Coronary artery (tissue), 2 donors: ENCODE data around the gene HLTF.

Experiments used
- DNase-seq: peaks from one replicate; pipeline ENCODE4 v3.0.0-alpha.2; 2017; ENCODE audit warnings: low spot score
- H3K27ac ChIP-seq, 2 donors: fragments of 200-600 bp; sonication (generic); one replicate each; pipeline ENCODE4 v1.5.1; 2016 to 2019
- H3K4me3 ChIP-seq: fragments of 200-600 bp; sonication (generic); 2 replicates; pipeline ENCODE4 v1.5.1; 2016; ENCODE audit warnings: mild to moderate bottlenecking, moderate library complexity
- TF ChIP-seq, protein P1 (sequence below): fragments of 200-600 bp; sonication (generic); IDR thresholded peaks from one replicate; pipeline ENCODE4 v1.5.1; 2019; ENCODE audit warnings: antibody characterized with exemption

HLTF gene

DNA sequence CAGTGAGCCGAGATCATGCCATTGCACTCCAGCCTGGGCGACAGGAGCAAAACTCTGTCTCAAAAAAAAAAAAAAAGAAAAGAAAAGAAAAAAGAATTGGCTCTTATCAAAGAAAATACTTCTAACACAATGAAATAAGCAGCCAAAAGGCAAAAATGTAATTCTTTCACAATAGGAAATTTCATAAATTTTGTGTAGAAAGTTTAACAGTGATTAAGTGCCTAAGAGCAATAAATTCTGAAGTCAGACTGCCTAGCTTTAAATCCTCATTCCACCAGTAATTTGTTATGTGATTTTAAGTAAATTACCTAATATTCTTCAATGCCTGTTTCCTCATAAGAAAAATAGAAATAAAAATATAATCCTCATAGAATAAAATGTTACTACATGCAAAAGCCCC, 24.6 kb downstream of the HLTF start:
- Histone ChIP-seq H3K4me3 (no peak overlapping the region), H3K27ac (no peak overlapping the region)
- TF ChIP-seq, protein P1, sequence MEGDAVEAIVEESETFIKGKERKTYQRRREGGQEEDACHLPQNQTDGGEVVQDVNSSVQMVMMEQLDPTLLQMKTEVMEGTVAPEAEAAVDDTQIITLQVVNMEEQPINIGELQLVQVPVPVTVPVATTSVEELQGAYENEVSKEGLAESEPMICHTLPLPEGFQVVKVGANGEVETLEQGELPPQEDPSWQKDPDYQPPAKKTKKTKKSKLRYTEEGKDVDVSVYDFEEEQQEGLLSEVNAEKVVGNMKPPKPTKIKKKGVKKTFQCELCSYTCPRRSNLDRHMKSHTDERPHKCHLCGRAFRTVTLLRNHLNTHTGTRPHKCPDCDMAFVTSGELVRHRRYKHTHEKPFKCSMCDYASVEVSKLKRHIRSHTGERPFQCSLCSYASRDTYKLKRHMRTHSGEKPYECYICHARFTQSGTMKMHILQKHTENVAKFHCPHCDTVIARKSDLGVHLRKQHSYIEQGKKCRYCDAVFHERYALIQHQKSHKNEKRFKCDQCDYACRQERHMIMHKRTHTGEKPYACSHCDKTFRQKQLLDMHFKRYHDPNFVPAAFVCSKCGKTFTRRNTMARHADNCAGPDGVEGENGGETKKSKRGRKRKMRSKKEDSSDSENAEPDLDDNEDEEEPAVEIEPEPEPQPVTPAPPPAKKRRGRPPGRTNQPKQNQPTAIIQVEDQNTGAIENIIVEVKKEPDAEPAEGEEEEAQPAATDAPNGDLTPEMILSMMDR: no peak
- DNase-seq: no peak

DNA sequence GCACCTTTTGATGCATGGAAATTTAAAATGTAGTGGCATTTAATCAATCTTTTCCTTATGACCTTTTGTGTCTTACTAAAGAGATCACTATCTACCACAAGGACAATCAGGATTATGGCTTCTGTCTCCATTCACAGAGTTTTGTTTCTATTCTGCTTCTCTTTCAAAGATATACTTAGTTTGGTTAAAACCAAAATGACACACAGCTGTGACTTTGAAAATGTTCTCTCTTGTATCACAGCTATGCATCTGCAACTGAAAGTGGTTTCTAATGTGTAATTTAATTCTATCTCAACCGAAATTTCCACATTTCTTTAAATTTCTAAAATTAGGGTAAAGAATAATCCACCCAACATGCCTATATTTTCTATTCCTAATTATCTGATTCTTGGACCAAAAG, 27.7 kb downstream of the HLTF start:
- no peak for DNase-seq
- H3K4me3 ChIP-seq: no peak overlapping the region
- TF ChIP-seq, protein P1: no peak
- H3K27ac ChIP-seq: no peak overlapping the region

DNA sequence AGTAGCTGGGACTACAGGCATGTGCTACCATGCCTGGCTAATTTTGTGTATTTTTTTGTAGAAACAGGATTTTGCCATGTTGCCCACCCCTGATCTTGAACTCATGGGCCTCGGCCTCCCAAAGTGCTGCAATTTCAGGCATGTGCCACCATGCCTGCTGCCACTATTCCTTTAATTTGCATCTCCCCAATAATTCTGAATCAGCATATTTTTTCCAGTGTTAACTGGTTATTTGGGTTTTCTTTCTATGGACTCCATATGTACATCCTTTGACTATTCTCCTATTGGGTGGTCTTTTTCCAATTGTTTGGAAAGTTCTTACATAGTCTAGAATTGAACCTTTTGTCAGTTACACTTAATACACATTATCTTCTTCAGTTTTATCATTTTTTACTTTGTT, 28.1 kb downstream of the HLTF start:
- no peak overlapping the region for H3K4me3 ChIP-seq
- H3K27ac ChIP-seq: no peak overlapping the region
- no peak for DNase-seq
- TF ChIP-seq, protein P1: no peak

DNA sequence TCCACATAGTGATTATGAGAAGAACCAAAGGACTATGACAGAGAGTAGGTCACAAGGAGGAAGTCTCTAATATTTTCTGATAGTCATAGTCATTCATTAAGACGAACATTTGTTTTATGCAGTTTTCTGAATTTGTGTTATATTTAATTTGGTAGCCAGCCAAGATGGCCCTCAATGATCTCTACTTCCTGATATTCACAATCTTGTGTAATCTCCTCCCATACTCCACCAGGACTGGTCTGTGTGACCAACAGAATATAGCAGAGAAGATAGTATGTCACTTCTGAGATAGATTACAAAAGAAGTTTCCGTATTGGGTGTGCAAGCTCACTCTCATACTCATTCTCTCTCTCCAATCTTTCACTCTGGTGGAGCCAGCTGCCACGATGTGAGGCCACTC, 30.8 kb downstream of the HLTF start:
- H3K4me3 ChIP-seq: no peak overlapping the region
- no peak for DNase-seq
- no peak overlapping the region for H3K27ac ChIP-seq
- TF ChIP-seq, protein P1: no peak

DNA sequence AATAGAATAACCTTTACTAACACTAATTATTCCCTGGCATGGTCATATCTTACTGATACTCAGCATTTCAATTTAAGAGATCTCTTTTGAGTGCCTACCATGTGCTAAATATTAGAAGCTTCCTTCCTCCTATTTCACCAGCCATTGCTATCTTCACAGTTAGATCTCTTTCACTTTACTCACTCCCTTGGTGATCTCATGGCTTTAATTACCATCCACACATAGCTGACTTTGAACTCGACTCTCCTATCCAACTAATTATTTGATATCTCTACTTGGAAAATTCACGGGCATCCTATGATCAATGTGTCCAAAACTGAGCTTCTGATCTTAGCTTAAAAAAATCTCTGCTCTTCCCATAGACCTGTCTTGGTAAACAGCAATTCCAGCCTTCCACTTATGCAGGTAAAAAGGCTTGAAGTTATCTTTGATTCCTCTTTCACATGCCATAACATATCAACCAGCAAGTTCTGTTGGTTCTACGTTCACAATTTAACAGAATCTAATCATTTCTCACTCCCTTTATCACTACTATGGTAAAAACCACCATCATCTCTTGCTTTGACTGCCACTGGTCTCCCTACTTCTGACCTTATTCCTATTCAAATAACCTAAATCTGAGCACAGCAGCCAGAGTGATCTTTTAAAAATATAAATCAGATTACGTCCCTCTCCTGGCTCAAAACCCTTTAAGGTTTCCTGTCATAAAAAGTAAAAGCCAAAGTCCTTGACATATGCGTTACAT, 41.8 kb downstream of the HLTF start:
- DNase-seq: no peak
- TF ChIP-seq, protein P1: no peak
- no peak overlapping the region for H3K4me3 ChIP-seq

DNA sequence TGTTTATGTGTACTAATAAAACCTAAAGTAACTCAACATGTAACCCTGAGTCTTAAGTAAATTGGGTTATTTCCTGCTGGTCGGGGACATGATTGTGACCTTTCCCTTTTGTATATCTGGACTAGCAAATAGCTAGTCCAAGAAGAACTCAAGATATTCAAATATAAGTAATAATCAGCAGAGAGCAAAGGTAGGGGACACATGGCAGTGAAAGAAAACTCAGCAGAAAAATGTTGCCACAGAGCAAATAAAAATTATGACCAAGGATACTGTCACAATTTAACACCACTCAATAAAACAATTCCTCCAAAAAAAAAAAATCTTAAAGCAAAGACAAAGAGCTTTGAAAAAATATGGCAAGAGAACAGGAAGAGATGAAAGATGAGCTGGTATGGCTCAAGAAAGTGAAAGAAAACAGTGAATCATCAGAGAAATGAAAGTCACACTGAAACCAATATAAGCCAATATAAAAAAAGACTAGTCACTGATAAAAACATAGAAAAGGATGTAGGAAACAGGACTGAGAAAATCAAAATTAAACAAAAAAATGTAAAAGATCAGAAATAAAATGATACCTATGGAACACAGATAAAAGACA, 43.4 kb downstream of the HLTF start:
- TF ChIP-seq, protein P1: no peak
- Histone ChIP-seq H3K27ac (no peak overlapping the region), H3K4me3 (no peak overlapping the region)
- no peak for DNase-seq

More for the DNA sequence above, 41.8 kb downstream of the HLTF start:
- H3K27ac ChIP-seq: no peak overlapping the region

DNA sequence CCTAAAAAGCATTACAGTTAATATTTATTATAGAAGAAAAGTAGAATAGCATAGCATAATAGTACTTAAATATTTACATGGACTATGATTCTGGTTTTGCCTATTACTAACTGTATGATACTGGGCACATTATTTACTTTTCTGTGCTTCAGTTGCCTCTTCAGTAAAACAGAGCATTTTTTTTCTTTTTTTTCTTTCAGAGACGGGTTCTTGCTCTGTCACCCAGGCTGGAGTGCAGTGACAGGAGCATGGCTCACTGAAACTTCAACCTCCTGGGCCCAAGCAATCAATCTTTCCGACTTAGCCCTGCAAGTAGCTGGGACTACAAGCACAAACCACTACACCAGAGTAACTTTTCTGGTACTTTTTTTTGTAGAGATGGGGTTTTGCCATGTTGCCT, 48.0 kb downstream of the HLTF start:
- DNase-seq: no peak

More for the DNA sequence above, 48.0 kb downstream of the HLTF start:
- Histone ChIP-seq H3K27ac (no peak overlapping the region), H3K4me3 (no peak overlapping the region)
- TF ChIP-seq, protein P1: no peak
